PFSK-1 (cell line): Measurements from ENCODE around the gene RRP8.

ENCODE experiments used
- POLR2AphosphoS5 ChIP-seq: IDR thresholded peaks from 2 replicates; pipeline ENCODE4 v1.6.1; 2012; ENCODE audit warnings: low read depth, mild to moderate bottlenecking, control low read depth, low read length, moderate library complexity
- SIN3A ChIP-seq: IDR thresholded peaks from 2 replicates; pipeline ENCODE4 v1.6.1; 2012; ENCODE audit warnings: mild to moderate bottlenecking, low read length, moderate library complexity, borderline replicate concordance; ENCODE audit not compliant: insufficient read depth
- TAF1 ChIP-seq: IDR thresholded peaks from 2 replicates; pipeline ENCODE4 v1.6.1; 2012; ENCODE audit warnings: low read length, control low read depth, borderline replicate concordance; ENCODE audit not compliant: insufficient read depth
- TF ChIP-seq, protein P1 (sequence below), 2 experiments: IDR thresholded peaks; 2 replicates each; pipeline versions ENCODE4 v1.6.1 to v1.8.0; 2011 to 2012; ENCODE audit warnings: low read depth in 2 of 2, low read length in 2 of 2, control low read depth in 1 of 2, inconsistent platforms in 1 of 2, mild to moderate bottlenecking in 1 of 2, moderate library complexity in 1 of 2; ENCODE audit not compliant: insufficient read depth in 1 of 2

DNA sequence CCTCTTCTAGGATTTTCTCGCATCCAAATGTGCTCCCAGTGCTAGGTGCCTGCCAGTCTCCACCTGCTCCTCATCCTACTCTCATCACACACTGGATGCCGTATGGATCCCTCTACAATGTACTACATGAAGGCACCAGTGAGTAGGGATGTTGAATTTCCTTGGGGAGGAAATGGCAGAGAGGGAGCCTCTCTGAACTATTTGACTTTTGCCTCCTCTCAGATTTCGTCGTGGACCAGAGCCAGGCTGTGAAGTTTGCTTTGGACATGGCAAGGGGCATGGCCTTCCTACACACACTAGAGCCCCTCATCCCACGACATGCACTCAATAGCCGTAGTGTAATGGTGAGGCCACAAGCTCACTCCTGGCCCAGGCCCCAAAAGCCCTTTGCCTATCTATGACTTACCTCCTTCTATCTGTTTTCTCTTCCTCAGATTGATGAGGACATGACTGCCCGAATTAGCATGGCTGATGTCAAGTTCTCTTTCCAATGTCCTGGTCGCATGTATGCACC, 6.1 kb upstream of the RRP8 start:
- TF ChIP-seq POLR2AphosphoS5 (no peak), SIN3A (no peak), TAF1 (no peak)
- TF ChIP-seq, protein P1, sequence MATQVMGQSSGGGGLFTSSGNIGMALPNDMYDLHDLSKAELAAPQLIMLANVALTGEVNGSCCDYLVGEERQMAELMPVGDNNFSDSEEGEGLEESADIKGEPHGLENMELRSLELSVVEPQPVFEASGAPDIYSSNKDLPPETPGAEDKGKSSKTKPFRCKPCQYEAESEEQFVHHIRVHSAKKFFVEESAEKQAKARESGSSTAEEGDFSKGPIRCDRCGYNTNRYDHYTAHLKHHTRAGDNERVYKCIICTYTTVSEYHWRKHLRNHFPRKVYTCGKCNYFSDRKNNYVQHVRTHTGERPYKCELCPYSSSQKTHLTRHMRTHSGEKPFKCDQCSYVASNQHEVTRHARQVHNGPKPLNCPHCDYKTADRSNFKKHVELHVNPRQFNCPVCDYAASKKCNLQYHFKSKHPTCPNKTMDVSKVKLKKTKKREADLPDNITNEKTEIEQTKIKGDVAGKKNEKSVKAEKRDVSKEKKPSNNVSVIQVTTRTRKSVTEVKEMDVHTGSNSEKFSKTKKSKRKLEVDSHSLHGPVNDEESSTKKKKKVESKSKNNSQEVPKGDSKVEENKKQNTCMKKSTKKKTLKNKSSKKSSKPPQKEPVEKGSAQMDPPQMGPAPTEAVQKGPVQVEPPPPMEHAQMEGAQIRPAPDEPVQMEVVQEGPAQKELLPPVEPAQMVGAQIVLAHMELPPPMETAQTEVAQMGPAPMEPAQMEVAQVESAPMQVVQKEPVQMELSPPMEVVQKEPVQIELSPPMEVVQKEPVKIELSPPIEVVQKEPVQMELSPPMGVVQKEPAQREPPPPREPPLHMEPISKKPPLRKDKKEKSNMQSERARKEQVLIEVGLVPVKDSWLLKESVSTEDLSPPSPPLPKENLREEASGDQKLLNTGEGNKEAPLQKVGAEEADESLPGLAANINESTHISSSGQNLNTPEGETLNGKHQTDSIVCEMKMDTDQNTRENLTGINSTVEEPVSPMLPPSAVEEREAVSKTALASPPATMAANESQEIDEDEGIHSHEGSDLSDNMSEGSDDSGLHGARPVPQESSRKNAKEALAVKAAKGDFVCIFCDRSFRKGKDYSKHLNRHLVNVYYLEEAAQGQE (IDR thresholded peaks at IDR 0.05; ENCODE audit: insufficient read depth in 1 of 2, low read depth in 2 of 2, low read length in 2 of 2) = no peak
